BLaER1 treated with 17β-estradiol and CSF1 and Interleukin-3, amounts not matched to agents 10 nM and 100 nM (cell line): ENCODE measurements around the gene SERPINB6.

Source experiments
- H3K27ac ChIP-seq, 11 experiments: shearing (Covaris generic); formaldehyde crosslinking; 2 replicates each; pipeline ENCODE4 v1.8.1; 2022
- H3K27me3 ChIP-seq, 11 experiments: shearing (Covaris generic); formaldehyde crosslinking; 2 replicates each; pipeline ENCODE4 v1.8.1; 2022
- H3K36me3 ChIP-seq, 11 experiments: shearing (Covaris generic); formaldehyde crosslinking; 2 replicates each; pipeline ENCODE4 v1.8.1; 2022
- H3K4me1 ChIP-seq, 10 experiments: shearing (Covaris generic); formaldehyde crosslinking; 2 replicates each; pipeline ENCODE4 v1.8.1; 2022
- H3K4me2 ChIP-seq, 11 experiments: shearing (Covaris generic); formaldehyde crosslinking; 2 replicates each; pipeline ENCODE4 v1.8.1; 2022
- H3K4me3 ChIP-seq, 10 experiments: shearing (Covaris generic); formaldehyde crosslinking; 2 replicates each; pipeline ENCODE4 v1.8.1; 2022
- H3K9ac ChIP-seq, 11 experiments: shearing (Covaris generic); formaldehyde crosslinking; 2 replicates each; pipeline ENCODE4 v1.8.1; 2022
- H3K9me3 ChIP-seq, 11 experiments: shearing (Covaris generic); formaldehyde crosslinking; replicated peaks in 1 of 11; 2 replicates each; pipeline ENCODE4 v1.8.1; 2022
- H4K20me1 ChIP-seq, 11 experiments: shearing (Covaris generic); formaldehyde crosslinking; 2 replicates each; pipeline ENCODE4 v1.8.1; 2022
- Cebpa-rat ChIP-seq, 11 experiments: shearing (Covaris generic); IDR thresholded peaks; 2 replicates each; pipeline ENCODE4 v1.8.1; 2022

The SERPINB6 gene

GRCh38 chr6:2921520-2922115 lies 49.7 kb downstream of the SERPINB6 start:
- H3K4me1 ChIP-seq: peaks cover 0 to 28% (median 13%) of the 10 kb centered on the region in 10 experiments; a peak in 13 of 20 replicates
- no peaks in the 10 kb centered on the region for H4K20me1 ChIP-seq
- H3K4me2 ChIP-seq: no peak overlapping the region
- no peak overlapping the region for H3K27ac ChIP-seq
- no peaks in the 10 kb centered on the region for H3K36me3 ChIP-seq
- no peaks in the 10 kb centered on the region for H3K9me3 ChIP-seq
- no peaks in the 10 kb centered on the region for H3K27me3 ChIP-seq
- H3K9ac ChIP-seq: no peak overlapping the region
- TF ChIP-seq Cebpa-rat (IDR thresholded peaks at IDR 0.05): no peak
- no peak overlapping the region for H3K4me3 ChIP-seq

- Histone ChIP-seq H3K4me3 (no peak overlapping the region), H3K27me3 (no peaks in the 10 kb centered on the region), H3K4me1 (peaks cover 0 to 28% (median 13%) of the 10 kb centered on the region in 10 experiments; a peak in 13 of 20 replicates), H3K4me2 (no peak overlapping the region), H3K9me3 (no peaks in the 10 kb centered on the region), H4K20me1 (no peaks in the 10 kb centered on the region), H3K9ac (no peak overlapping the region), H3K36me3 (no peaks in the 10 kb centered on the region), H3K27ac (no peak overlapping the region)
- TF ChIP-seq Cebpa-rat (IDR thresholded peaks at IDR 0.05): no peak
Measured at GRCh38 chr6:2920671-2921112, 50.7 kb downstream of the SERPINB6 start.

- Histone ChIP-seq H3K27ac (peak overlapping the region in 1 of 11 experiments; percentile 63; a peak in 2 of 22 replicates), H3K4me3 (no peak overlapping the region), H3K4me2 (peak overlapping the region in 4 of 11 experiments; percentile 69 to 90 (median 83); a peak in 7 of 22 replicates), H3K9ac (no peak overlapping the region), H3K9me3 (no peaks in the 10 kb centered on the region), H3K27me3 (no peaks in the 10 kb centered on the region), H3K4me1 (peaks cover 0 to 28% (median 13%) of the 10 kb centered on the region in 10 experiments; a peak in 13 of 20 replicates), H3K36me3 (no peaks in the 10 kb centered on the region), H4K20me1 (no peaks in the 10 kb centered on the region)
- no peak for TF ChIP-seq Cebpa-rat (IDR thresholded peaks at IDR 0.05)
Measured at GRCh38 chr6:2919886-2920285, 51.5 kb downstream of the SERPINB6 start.

GRCh38 chr6:2919401-2919800 lies 52.0 kb downstream of the SERPINB6 start:
- H3K4me2 ChIP-seq: peak overlapping the region in 9 of 11 experiments; percentile 4 to 90 (median 64); a peak in 16 of 22 replicates
- H3K4me1 ChIP-seq: peaks cover 0 to 28% (median 13%) of the 10 kb centered on the region in 10 experiments; a peak in 13 of 20 replicates
- TF ChIP-seq Cebpa-rat (IDR thresholded peaks at IDR 0.05): no peak
- no peaks in the 10 kb centered on the region for H3K9me3 ChIP-seq
- H3K27ac ChIP-seq: peak overlapping the region in 4 of 11 experiments; percentile 44 to 64 (median 56); a peak in 7 of 22 replicates
- H4K20me1 ChIP-seq: no peaks in the 10 kb centered on the region
- H3K4me3 ChIP-seq: no peak overlapping the region
- no peaks in the 10 kb centered on the region for H3K36me3 ChIP-seq
- H3K9ac ChIP-seq: no peak overlapping the region; a peak in 1 of 22 replicates
- no peaks in the 10 kb centered on the region for H3K27me3 ChIP-seq

GRCh38 chr6:2918936-2919335 lies 52.4 kb downstream of the SERPINB6 start:
- Histone ChIP-seq H3K4me2 (peak overlapping the region in 10 of 11 experiments; percentile 4 to 90 (median 62); a peak in 17 of 22 replicates), H3K9me3 (no peaks in the 10 kb centered on the region), H3K36me3 (no peaks in the 10 kb centered on the region), H3K4me1 (peaks cover 0 to 28% (median 13%) of the 10 kb centered on the region in 10 experiments; a peak in 13 of 20 replicates), H3K27ac (peak overlapping the region in 4 of 11 experiments; percentile 44 to 64 (median 56); a peak in 7 of 22 replicates), H3K4me3 (no peak overlapping the region), H4K20me1 (no peaks in the 10 kb centered on the region), H3K9ac (no peak overlapping the region; a peak in 1 of 22 replicates), H3K27me3 (no peaks in the 10 kb centered on the region)
- TF ChIP-seq Cebpa-rat (IDR thresholded peaks at IDR 0.05): no peak

- no peak for TF ChIP-seq Cebpa-rat (IDR thresholded peaks at IDR 0.05)
- Histone ChIP-seq H3K9ac (no peak overlapping the region), H3K4me2 (peak overlapping the region in 4 of 11 experiments; percentile 69 to 90 (median 83); a peak in 7 of 22 replicates), H3K36me3 (no peaks in the 10 kb centered on the region), H3K27me3 (no peaks in the 10 kb centered on the region), H3K9me3 (no peaks in the 10 kb centered on the region), H3K4me3 (no peak overlapping the region), H3K4me1 (peaks cover 0 to 28% (median 13%) of the 10 kb centered on the region in 10 experiments; a peak in 13 of 20 replicates), H4K20me1 (no peaks in the 10 kb centered on the region), H3K27ac (no peak overlapping the region)
Measured at GRCh38 chr6:2917801-2918445, 53.4 kb downstream of the SERPINB6 start.

GRCh38 chr6:2917065-2917464 lies 54.3 kb downstream of the SERPINB6 start:
- Histone ChIP-seq H3K27ac (no peak overlapping the region), H3K36me3 (no peaks in the 10 kb centered on the region), H3K4me3 (no peak overlapping the region), H4K20me1 (no peaks in the 10 kb centered on the region), H3K27me3 (no peaks in the 10 kb centered on the region), H3K4me1 (peaks cover 0 to 28% (median 13%) of the 10 kb centered on the region in 10 experiments; a peak in 13 of 20 replicates), H3K4me2 (no peak overlapping the region), H3K9ac (no peak overlapping the region), H3K9me3 (no peaks in the 10 kb centered on the region)
- no peak for TF ChIP-seq Cebpa-rat (IDR thresholded peaks at IDR 0.05)

- Histone ChIP-seq H3K27me3 (no peaks in the 10 kb centered on the region), H3K36me3 (no peaks in the 10 kb centered on the region), H3K4me3 (no peak overlapping the region), H3K4me2 (no peak overlapping the region), H3K9ac (no peak overlapping the region), H3K27ac (no peak overlapping the region), H3K9me3 (no peaks in the 10 kb centered on the region), H3K4me1 (peaks cover 0 to 29% (median 13%) of the 10 kb centered on the region in 10 experiments; a peak in 13 of 20 replicates), H4K20me1 (no peaks in the 10 kb centered on the region)
- no peak for TF ChIP-seq Cebpa-rat (IDR thresholded peaks at IDR 0.05)
Measured at GRCh38 chr6:2916158-2916925, 55.0 kb downstream of the SERPINB6 start.

- H3K9ac ChIP-seq: no peak overlapping the region
- no peaks in the 10 kb centered on the region for H3K9me3 ChIP-seq
- no peaks in the 10 kb centered on the region for H4K20me1 ChIP-seq
- H3K27me3 ChIP-seq: no peaks in the 10 kb centered on the region
- TF ChIP-seq Cebpa-rat (IDR thresholded peaks at IDR 0.05): no peak
- H3K4me3 ChIP-seq: no peak overlapping the region
- H3K27ac ChIP-seq: no peak overlapping the region
- peaks cover 0 to 41% (median 20%) of the 10 kb centered on the region in 10 experiments; a peak in 14 of 20 replicates for H3K4me1 ChIP-seq
- no peaks in the 10 kb centered on the region for H3K36me3 ChIP-seq
- H3K4me2 ChIP-seq: no peak overlapping the region
Measured at GRCh38 chr6:2915150-2915549, 56.2 kb downstream of the SERPINB6 start.
